Gastrocnemius medialis (tissue), 4 donors: ENCODE results near the gene COL2A1.

Source experiments
- POLR2A ChIP-seq, 2 donors: fragments of 450-650 bp; IDR thresholded peaks; one replicate each; pipeline ENCODE4 v1.6.1; 2017; ENCODE audit warnings: antibody characterized with exemption in 2 of 2, mild to moderate bottlenecking in 2 of 2, moderate library complexity in 2 of 2
- TF ChIP-seq, protein P1 (sequence below), 5 experiments: fragments of 450-650 bp in 3 of 5; fragments of 200-600 bp in 2 of 5; sonication (generic) in 2 of 5; IDR thresholded peaks in 4 of 5; conservative IDR thresholded peaks in 1 of 5; 1 replicate in 4 of 5; 2 replicates in 1 of 5; pipeline ENCODE4 v1.5.1; 2016 to 2019; ENCODE audit warnings: antibody characterized with exemption in 5 of 5, mild to moderate bottlenecking in 3 of 5, moderate library complexity in 3 of 5

GRCh38 chr12:47943623-47944340 is 60.5 kb downstream of the COL2A1 start:
- TF ChIP-seq POLR2A (IDR thresholded peaks at IDR 0.05): no peak
- TF ChIP-seq, protein P1, sequence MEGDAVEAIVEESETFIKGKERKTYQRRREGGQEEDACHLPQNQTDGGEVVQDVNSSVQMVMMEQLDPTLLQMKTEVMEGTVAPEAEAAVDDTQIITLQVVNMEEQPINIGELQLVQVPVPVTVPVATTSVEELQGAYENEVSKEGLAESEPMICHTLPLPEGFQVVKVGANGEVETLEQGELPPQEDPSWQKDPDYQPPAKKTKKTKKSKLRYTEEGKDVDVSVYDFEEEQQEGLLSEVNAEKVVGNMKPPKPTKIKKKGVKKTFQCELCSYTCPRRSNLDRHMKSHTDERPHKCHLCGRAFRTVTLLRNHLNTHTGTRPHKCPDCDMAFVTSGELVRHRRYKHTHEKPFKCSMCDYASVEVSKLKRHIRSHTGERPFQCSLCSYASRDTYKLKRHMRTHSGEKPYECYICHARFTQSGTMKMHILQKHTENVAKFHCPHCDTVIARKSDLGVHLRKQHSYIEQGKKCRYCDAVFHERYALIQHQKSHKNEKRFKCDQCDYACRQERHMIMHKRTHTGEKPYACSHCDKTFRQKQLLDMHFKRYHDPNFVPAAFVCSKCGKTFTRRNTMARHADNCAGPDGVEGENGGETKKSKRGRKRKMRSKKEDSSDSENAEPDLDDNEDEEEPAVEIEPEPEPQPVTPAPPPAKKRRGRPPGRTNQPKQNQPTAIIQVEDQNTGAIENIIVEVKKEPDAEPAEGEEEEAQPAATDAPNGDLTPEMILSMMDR (IDR thresholded peaks at IDR 0.05 in 4 of 5, conservative IDR thresholded peaks at IDR 0.05 in 1 of 5): no peak
